ENCODE measurements around the gene LCE7A.

Gene LCE7A

DNA sequence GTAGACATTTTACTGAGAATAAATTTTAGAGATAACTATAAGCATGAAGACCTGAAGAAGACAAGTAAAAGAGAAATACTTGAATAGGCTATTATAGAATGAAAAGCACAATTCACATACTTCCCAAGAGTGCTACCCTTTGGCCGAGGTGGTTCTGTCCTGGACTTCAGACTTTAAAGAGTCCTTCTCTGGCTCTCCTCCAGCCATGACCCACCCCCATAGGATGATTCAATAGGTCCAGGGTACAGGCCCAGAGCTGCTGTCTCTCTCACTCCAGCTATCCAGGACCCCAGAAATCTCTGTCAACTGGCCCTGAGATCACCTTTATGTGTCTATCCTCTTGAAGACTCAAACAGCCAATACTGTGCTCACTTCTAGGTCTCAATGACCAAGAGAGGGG lies 17.0 kb downstream of the LCE7A start:
- no peaks in the 10 kb centered on the region for H3F3A ChIP-seq (ENCODE audit: control insufficient read depth, insufficient read depth)
- H3K27ac ChIP-seq (ENCODE audit: low read depth, low read length): no peak overlapping the region

DNA sequence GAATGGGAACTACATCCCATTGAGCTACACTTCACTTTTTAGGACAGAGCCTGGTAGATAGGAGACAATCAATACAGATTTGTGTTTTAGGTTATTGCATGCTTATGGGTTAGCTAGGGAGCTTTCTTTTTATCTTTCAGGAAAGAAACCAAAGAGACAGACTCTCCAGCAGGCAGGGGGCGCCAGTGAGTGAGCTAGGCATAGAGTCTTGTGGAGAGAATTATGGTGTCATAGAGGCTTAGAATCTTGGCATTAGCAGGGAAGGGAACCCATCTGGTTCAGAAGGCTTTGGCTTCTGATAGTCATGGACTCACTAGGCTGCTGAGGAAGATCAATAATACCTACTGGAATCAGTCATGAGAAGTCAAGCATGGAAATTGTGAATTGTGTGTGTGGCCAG lies 18.2 kb downstream of the LCE7A start, which contains the start of gene SMCP:
TSS of gene SMCP (plus strand) at position 281 of the 400 bp plus-strand sequence. CDS start 6,101 bp downstream, outside the sequence.
- Histone ChIP-seq H3K4me3 (ENCODE audit: low read length) (no peak within 1 kb of the TSS), H3K36me3 (ENCODE audit: control insufficient read depth, low read length) (no peaks in the 10 kb centered on the region), H3K9me2 (replicated peaks; ENCODE audit: control insufficient read depth, low read length) (no peaks in the 10 kb centered on the region), H3F3A (ENCODE audit: control insufficient read depth, insufficient read depth) (no peaks in the 10 kb centered on the region), H4K20me1 (ENCODE audit: control insufficient read depth, insufficient read depth, low read depth, low read length) (no peaks in the 10 kb centered on the region), H3K79me2 (ENCODE audit: control insufficient read depth, low read length) (no peaks in the 10 kb centered on the region), H3K4me1 (ENCODE audit: control insufficient read depth, low read length) (no peaks in the 10 kb centered on the region), H3K4me2 (ENCODE audit: low read length) (no peak within 1 kb of the TSS), H3K9me3 (ENCODE audit: control insufficient read depth, insufficient read depth, low read length) (no peaks in the 10 kb centered on the region), H3K27ac (ENCODE audit: low read depth, low read length) (no peak within 1 kb of the TSS), H3K27me3 (ENCODE audit: control insufficient read depth, low read length) (no peaks in the 10 kb centered on the region)
- TF ChIP-seq, protein P1, sequence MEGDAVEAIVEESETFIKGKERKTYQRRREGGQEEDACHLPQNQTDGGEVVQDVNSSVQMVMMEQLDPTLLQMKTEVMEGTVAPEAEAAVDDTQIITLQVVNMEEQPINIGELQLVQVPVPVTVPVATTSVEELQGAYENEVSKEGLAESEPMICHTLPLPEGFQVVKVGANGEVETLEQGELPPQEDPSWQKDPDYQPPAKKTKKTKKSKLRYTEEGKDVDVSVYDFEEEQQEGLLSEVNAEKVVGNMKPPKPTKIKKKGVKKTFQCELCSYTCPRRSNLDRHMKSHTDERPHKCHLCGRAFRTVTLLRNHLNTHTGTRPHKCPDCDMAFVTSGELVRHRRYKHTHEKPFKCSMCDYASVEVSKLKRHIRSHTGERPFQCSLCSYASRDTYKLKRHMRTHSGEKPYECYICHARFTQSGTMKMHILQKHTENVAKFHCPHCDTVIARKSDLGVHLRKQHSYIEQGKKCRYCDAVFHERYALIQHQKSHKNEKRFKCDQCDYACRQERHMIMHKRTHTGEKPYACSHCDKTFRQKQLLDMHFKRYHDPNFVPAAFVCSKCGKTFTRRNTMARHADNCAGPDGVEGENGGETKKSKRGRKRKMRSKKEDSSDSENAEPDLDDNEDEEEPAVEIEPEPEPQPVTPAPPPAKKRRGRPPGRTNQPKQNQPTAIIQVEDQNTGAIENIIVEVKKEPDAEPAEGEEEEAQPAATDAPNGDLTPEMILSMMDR (IDR thresholded peaks at IDR 0.05; ENCODE audit: low read depth, low read length, poor library complexity, severe bottlenecking): peak; percentile 64
- TF ChIP-seq EZH2phosphoT487 (IDR thresholded peaks at IDR 0.05; ENCODE audit: borderline replicate concordance, low read length): no peak

More for the DNA sequence above, 17.0 kb downstream of the LCE7A start:
- H3K27me3 ChIP-seq (ENCODE audit: control insufficient read depth, low read length): no peaks in the 10 kb centered on the region
- TF ChIP-seq EZH2phosphoT487 (IDR thresholded peaks at IDR 0.05; ENCODE audit: borderline replicate concordance, low read length): no peak
- TF ChIP-seq, protein P1 (IDR thresholded peaks at IDR 0.05; ENCODE audit: low read depth, low read length, poor library complexity, severe bottlenecking): no peak
- no peaks in the 10 kb centered on the region for H3K36me3 ChIP-seq (ENCODE audit: control insufficient read depth, low read length)
- no peaks in the 10 kb centered on the region for H3K9me2 ChIP-seq (replicated peaks; ENCODE audit: control insufficient read depth, low read length)
- H3K4me3 ChIP-seq (ENCODE audit: low read length): no peak overlapping the region
- H3K79me2 ChIP-seq (ENCODE audit: control insufficient read depth, low read length): no peaks in the 10 kb centered on the region
- H3K4me2 ChIP-seq (ENCODE audit: low read length): no peak overlapping the region
- H3K9me3 ChIP-seq (ENCODE audit: control insufficient read depth, insufficient read depth, low read length): no peaks in the 10 kb centered on the region
- no peaks in the 10 kb centered on the region for H4K20me1 ChIP-seq (ENCODE audit: control insufficient read depth, insufficient read depth, low read depth, low read length)
- peaks cover 2% of the 10 kb centered on the region; the same call in 1 of the 2 replicates for H3K4me1 ChIP-seq (ENCODE audit: control insufficient read depth, low read length)

DNA sequence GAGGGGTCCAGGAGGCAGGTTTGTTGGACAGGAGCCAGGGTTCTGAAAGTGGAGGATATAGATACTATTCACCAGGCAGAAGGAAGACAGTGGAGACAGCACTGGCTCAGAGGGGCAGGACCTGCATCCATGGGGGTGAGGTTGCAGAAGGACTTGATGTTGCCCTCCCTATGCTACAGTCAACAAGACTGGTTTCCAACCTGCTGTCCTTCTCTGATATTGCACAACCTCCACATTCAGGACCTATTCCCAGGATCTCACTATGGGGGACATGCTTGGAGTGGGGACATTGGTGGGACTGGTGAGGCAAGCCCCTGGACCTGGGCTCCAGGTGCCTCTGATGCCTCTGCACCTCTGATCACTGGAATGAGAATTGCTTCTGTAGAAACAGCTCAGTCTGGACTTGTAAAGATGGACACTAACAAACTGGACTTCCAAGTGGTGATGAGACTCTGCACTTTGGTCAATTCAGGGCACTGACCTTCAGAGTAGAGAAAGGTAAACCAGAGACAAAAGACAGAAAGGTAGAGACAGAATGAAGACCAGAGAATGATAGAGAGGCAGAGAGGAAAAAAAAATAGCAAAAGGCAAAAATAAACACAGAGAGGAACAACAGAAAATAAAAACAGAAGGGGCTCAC lies 19.9 kb downstream of the LCE7A start:
- H3K9me2 ChIP-seq (replicated peaks; ENCODE audit: control insufficient read depth, low read length): no peaks in the 10 kb centered on the region
- H3K9me3 ChIP-seq (ENCODE audit: control insufficient read depth, insufficient read depth, low read length): no peaks in the 10 kb centered on the region
- no peaks in the 10 kb centered on the region for H4K20me1 ChIP-seq (ENCODE audit: control insufficient read depth, insufficient read depth, low read depth, low read length)
- TF ChIP-seq, protein P1 (IDR thresholded peaks at IDR 0.05; ENCODE audit: low read depth, low read length, poor library complexity, severe bottlenecking): no peak
- no peak for TF ChIP-seq EZH2phosphoT487 (IDR thresholded peaks at IDR 0.05; ENCODE audit: borderline replicate concordance, low read length)
- H3F3A ChIP-seq (ENCODE audit: control insufficient read depth, insufficient read depth): no peaks in the 10 kb centered on the region
- no peaks in the 10 kb centered on the region for H3K4me1 ChIP-seq (ENCODE audit: control insufficient read depth, low read length)
- no peaks in the 10 kb centered on the region for H3K36me3 ChIP-seq (ENCODE audit: control insufficient read depth, low read length)
- no peak overlapping the region for H3K27ac ChIP-seq (ENCODE audit: low read depth, low read length)
- no peaks in the 10 kb centered on the region for H3K27me3 ChIP-seq (ENCODE audit: control insufficient read depth, low read length)
- H3K79me2 ChIP-seq (ENCODE audit: control insufficient read depth, low read length): no peaks in the 10 kb centered on the region
- no peak overlapping the region for H3K4me2 ChIP-seq (ENCODE audit: low read length)
- no peak overlapping the region for H3K4me3 ChIP-seq (ENCODE audit: low read length)

Measured in DOHH2 (cell line).